ENCODE measurements around the gene TGM1.

The TGM1 gene

GRCh38 chr14:24300326-24300980, 37.5 kb upstream of the TGM1 start:
- peak overlapping the region; percentile 90 for H3K9ac ChIP-seq (ENCODE audit: low read length)

GRCh38 chr14:24299255-24300191, 36.5 kb upstream of the TGM1 start, which contains the start of the genes DHRS1 and NOP9:
TSS of gene DHRS1 (minus strand) at chr14:24299780. CDS start at chr14:24299106, 674 bp downstream.
TSS of gene NOP9 (plus strand) at chr14:24299850. CDS start at chr14:24299955, 105 bp downstream.
- Histone ChIP-seq H3K36me3 (ENCODE audit: control insufficient read depth, insufficient read depth, low read length) (peaks cover 12% of the 10 kb centered on the region), H3K9ac (ENCODE audit: low read length) (peak within 1 kb of the TSS; percentile 90), H3K4me3 (ENCODE audit: low read length) (peak within 1 kb of the TSS; percentile 98), H3K4me1 (ENCODE audit: control insufficient read depth, insufficient read depth, low read length) (peaks cover 29% of the 10 kb centered on the region), H3K27me3 (ENCODE audit: control insufficient read depth, insufficient read depth, low read length) (no peaks in the 10 kb centered on the region), H3K9me3 (ENCODE audit: control insufficient read depth, low read length) (no peaks in the 10 kb centered on the region)

More at GRCh38 chr14:24300326-24300980, 37.5 kb upstream of the TGM1 start:
- H3K9me3 ChIP-seq (ENCODE audit: control insufficient read depth, low read length) = no peaks in the 10 kb centered on the region
- H3K27me3 ChIP-seq (ENCODE audit: control insufficient read depth, insufficient read depth, low read length) = no peaks in the 10 kb centered on the region
- peaks cover 21% of the 10 kb centered on the region for H3K36me3 ChIP-seq (ENCODE audit: control insufficient read depth, insufficient read depth, low read length)
- peak overlapping the region; percentile 98 for H3K4me3 ChIP-seq (ENCODE audit: low read length)
- peaks cover 29% of the 10 kb centered on the region for H3K4me1 ChIP-seq (ENCODE audit: control insufficient read depth, insufficient read depth, low read length)

- Histone ChIP-seq H3K36me3 (ENCODE audit: control insufficient read depth, insufficient read depth, low read length) (peaks cover 9% of the 10 kb centered on the region), H3K4me1 (ENCODE audit: control insufficient read depth, insufficient read depth, low read length) (peaks cover 29% of the 10 kb centered on the region), H3K27me3 (ENCODE audit: control insufficient read depth, insufficient read depth, low read length) (no peaks in the 10 kb centered on the region)
Measured at GRCh38 chr14:24298892-24299254, 35.9 kb upstream of the TGM1 start.

GRCh38 chr14:24297190-24297964, 34.4 kb upstream of the TGM1 start:
- H3K27me3 ChIP-seq (ENCODE audit: control insufficient read depth, insufficient read depth, low read length) = no peaks in the 10 kb centered on the region
- peaks cover 29% of the 10 kb centered on the region for H3K4me1 ChIP-seq (ENCODE audit: control insufficient read depth, insufficient read depth, low read length)
- no peak overlapping the region for H3K9ac ChIP-seq (ENCODE audit: low read length)
- H3K4me3 ChIP-seq (ENCODE audit: low read length) = no peak overlapping the region
- H3K9me3 ChIP-seq (ENCODE audit: control insufficient read depth, low read length) = no peaks in the 10 kb centered on the region
- H3K36me3 ChIP-seq (ENCODE audit: control insufficient read depth, insufficient read depth, low read length) = peaks cover 9% of the 10 kb centered on the region

More at GRCh38 chr14:24298892-24299254, 35.9 kb upstream of the TGM1 start:
- no peaks in the 10 kb centered on the region for H3K9me3 ChIP-seq (ENCODE audit: control insufficient read depth, low read length)
- H3K9ac ChIP-seq (ENCODE audit: low read length) = peak overlapping the region; percentile 90
- peak overlapping the region; percentile 98 for H3K4me3 ChIP-seq (ENCODE audit: low read length)

- H3K36me3 ChIP-seq (ENCODE audit: control insufficient read depth, insufficient read depth, low read length) = peaks cover 5% of the 10 kb centered on the region
- H3K4me3 ChIP-seq (ENCODE audit: low read length) = no peak overlapping the region
- H3K27me3 ChIP-seq (ENCODE audit: control insufficient read depth, insufficient read depth, low read length) = no peaks in the 10 kb centered on the region
- peaks cover 29% of the 10 kb centered on the region for H3K4me1 ChIP-seq (ENCODE audit: control insufficient read depth, insufficient read depth, low read length)
- H3K9ac ChIP-seq (ENCODE audit: low read length) = no peak overlapping the region
- H3K9me3 ChIP-seq (ENCODE audit: control insufficient read depth, low read length) = no peaks in the 10 kb centered on the region
Measured at GRCh38 chr14:24296341-24297157, 33.6 kb upstream of the TGM1 start.

- H3K9ac ChIP-seq (ENCODE audit: low read length) = no peak overlapping the region
- peaks cover 8% of the 10 kb centered on the region for H3K36me3 ChIP-seq (ENCODE audit: control insufficient read depth, insufficient read depth, low read length)
- no peaks in the 10 kb centered on the region for H3K27me3 ChIP-seq (ENCODE audit: control insufficient read depth, insufficient read depth, low read length)
- H3K9me3 ChIP-seq (ENCODE audit: control insufficient read depth, low read length) = no peaks in the 10 kb centered on the region
- no peak overlapping the region for H3K4me3 ChIP-seq (ENCODE audit: low read length)
- peaks cover 9% of the 10 kb centered on the region for H3K4me1 ChIP-seq (ENCODE audit: control insufficient read depth, insufficient read depth, low read length)
Measured at GRCh38 chr14:24293525-24293924, 30.5 kb upstream of the TGM1 start.

- no peaks in the 10 kb centered on the region for H3K27me3 ChIP-seq (ENCODE audit: control insufficient read depth, insufficient read depth, low read length)
- H3K9me3 ChIP-seq (ENCODE audit: control insufficient read depth, low read length) = no peaks in the 10 kb centered on the region
- peaks cover 8% of the 10 kb centered on the region for H3K36me3 ChIP-seq (ENCODE audit: control insufficient read depth, insufficient read depth, low read length)
- no peak overlapping the region for H3K4me3 ChIP-seq (ENCODE audit: low read length)
- H3K9ac ChIP-seq (ENCODE audit: low read length) = no peak overlapping the region
- peaks cover 7% of the 10 kb centered on the region for H3K4me1 ChIP-seq (ENCODE audit: control insufficient read depth, insufficient read depth, low read length)
Measured at GRCh38 chr14:24292118-24292807, 29.3 kb upstream of the TGM1 start.

- no peaks in the 10 kb centered on the region for H3K27me3 ChIP-seq (ENCODE audit: control insufficient read depth, insufficient read depth, low read length)
- peaks cover 8% of the 10 kb centered on the region for H3K36me3 ChIP-seq (ENCODE audit: control insufficient read depth, insufficient read depth, low read length)
- peaks cover 1% of the 10 kb centered on the region for H3K4me1 ChIP-seq (ENCODE audit: control insufficient read depth, insufficient read depth, low read length)
- H3K9ac ChIP-seq (ENCODE audit: low read length) = no peak overlapping the region
- H3K4me3 ChIP-seq (ENCODE audit: low read length) = no peak overlapping the region
- H3K9me3 ChIP-seq (ENCODE audit: control insufficient read depth, low read length) = no peaks in the 10 kb centered on the region
Measured at GRCh38 chr14:24291446-24292117, 28.6 kb upstream of the TGM1 start.

- no peak overlapping the region for H3K9ac ChIP-seq (ENCODE audit: low read length)
- H3K4me3 ChIP-seq (ENCODE audit: low read length) = no peak overlapping the region
- H3K9me3 ChIP-seq (ENCODE audit: control insufficient read depth, low read length) = no peaks in the 10 kb centered on the region
- H3K36me3 ChIP-seq (ENCODE audit: control insufficient read depth, insufficient read depth, low read length) = peaks cover 4% of the 10 kb centered on the region
- no peaks in the 10 kb centered on the region for H3K27me3 ChIP-seq (ENCODE audit: control insufficient read depth, insufficient read depth, low read length)
- H3K4me1 ChIP-seq (ENCODE audit: control insufficient read depth, insufficient read depth, low read length) = no peaks in the 10 kb centered on the region
Measured at GRCh38 chr14:24290746-24291145, 27.8 kb upstream of the TGM1 start.

- H3K9me3 ChIP-seq (ENCODE audit: control insufficient read depth, low read length) = no peaks in the 10 kb centered on the region
Measured at GRCh38 chr14:24289649-24290280, 26.8 kb upstream of the TGM1 start.

More at GRCh38 chr14:24289649-24290280, 26.8 kb upstream of the TGM1 start:
- Histone ChIP-seq H3K36me3 (ENCODE audit: control insufficient read depth, insufficient read depth, low read length) (peaks cover 3% of the 10 kb centered on the region), H3K9ac (ENCODE audit: low read length) (no peak overlapping the region), H3K4me1 (ENCODE audit: control insufficient read depth, insufficient read depth, low read length) (no peaks in the 10 kb centered on the region), H3K27me3 (ENCODE audit: control insufficient read depth, insufficient read depth, low read length) (no peaks in the 10 kb centered on the region), H3K4me3 (ENCODE audit: low read length) (no peak overlapping the region)

Data from mucosa of stomach (tissue), 1 donor.